A549 (cell line): ENCODE results near the gene ABHD12B.

Source experiments
- CHD4 ChIP-seq: fragments of 200-600 bp; sonication (generic); IDR thresholded peaks from 2 replicates; pipeline ENCODE4 v1.6.1; 2016; ENCODE audit warnings: antibody characterized with exemption, mild to moderate bottlenecking, borderline replicate concordance
- CTCF ChIP-seq: fragments of >200 bp; sonication (Bioruptor Twin); formaldehyde crosslinking; IDR thresholded peaks from 3 replicates; pipeline ENCODE4 v1.5.1; 2016
- E2F6 ChIP-seq: IDR thresholded peaks from 2 replicates; pipeline ENCODE4 v1.6.1; 2012; ENCODE audit warnings: low read depth, borderline replicate concordance
- EP300 ChIP-seq, 2 experiments: fragments of >200 bp; sonication (Bioruptor Twin); formaldehyde crosslinking; IDR thresholded peaks; 2 replicates in 1 of 2; 3 replicates in 1 of 2; pipeline ENCODE4 v1.6.1; 2016 to 2017
- FOSL2 ChIP-seq, 2 experiments: fragments of 450-650 bp in 1 of 2; fragments of >200 bp in 1 of 2; sonication (Bioruptor Twin) in 1 of 2; formaldehyde crosslinking; IDR thresholded peaks; 2 replicates each; pipeline versions ENCODE4 v1.5.0 to v1.6.1; 2016 to 2020; ENCODE audit warnings: mild to moderate bottlenecking in 1 of 2, moderate library complexity in 1 of 2
- HOXA7 ChIP-seq: fragments of 250-450 bp; sonication (Bioruptor Pico); IDR thresholded peaks from 2 replicates; pipeline ENCODE4 v1.5.0; 2020; ENCODE audit warnings: mild to moderate bottlenecking, moderate library complexity
- PBX3 ChIP-seq: IDR thresholded peaks from 2 replicates; pipeline ENCODE4 v1.6.1; 2012
- POLR2A ChIP-seq: IDR thresholded peaks from 2 replicates; pipeline ENCODE4 v1.6.1; 2012; ENCODE audit warnings: mild to moderate bottlenecking, low read length
- REST ChIP-seq: fragments of 200-600 bp; sonication (generic); IDR thresholded peaks from 2 replicates; pipeline ENCODE4 v1.6.1; 2016; ENCODE audit warnings: antibody characterized with exemption, mild to moderate bottlenecking, moderate library complexity
- RNF2 ChIP-seq: fragments of 200-600 bp; sonication (generic); IDR thresholded peaks from 2 replicates; pipeline ENCODE4 v1.6.1; 2016; ENCODE audit warnings: low read depth, mild to moderate bottlenecking, antibody characterized with exemption, moderate library complexity, borderline replicate concordance
- SMC3 ChIP-seq: fragments of >200 bp; sonication (Bioruptor Twin); formaldehyde crosslinking; IDR thresholded peaks from 3 replicates; pipeline ENCODE4 v1.6.1; 2018; ENCODE audit warnings: inconsistent platforms
- ZSCAN20 ChIP-seq: fragments of 250-450 bp; sonication (Bioruptor Pico); IDR thresholded peaks from 2 replicates; pipeline ENCODE4 v1.8.0; 2022; ENCODE audit warnings: mild to moderate bottlenecking, moderate library complexity

GRCh38 chr14:50920482-50921230, 48.8 kb downstream of the ABHD12B start:
- TF ChIP-seq EP300 (IDR thresholded peaks at IDR 0.05) (no peak), CTCF (no peak), POLR2A (no peak), RNF2 (no peak), HOXA7 (CRISPR knock-in tag) (no peak), REST (no peak), CHD4 (no peak), ZSCAN20 (no peak), E2F6 (no peak), FOSL2 (IDR thresholded peaks at IDR 0.05) (no peak), FOSL2 (CRISPR knock-in tag; IDR thresholded peaks at IDR 0.05) (no peak), SMC3 (no peak), PBX3 (no peak)
